Activated CD8-positive, alpha-beta memory T cell treated with anti-CD3 and anti-CD28 coated beads, Interleukin-2, amount 50 U/mL, for 4 hours (primary cell): ENCODE data around the gene IL21R.

Experiments
- DNase-seq: peaks from one replicate; pipeline ENCODE4 v3.0.0-alpha.2; 2020

IL21R gene

GRCh38 chr16:27491894-27492587 lies 90.1 kb downstream of the IL21R start:
- no peak for DNase-seq

- no peak for DNase-seq
Measured at GRCh38 chr16:27492588-27492979, 90.6 kb downstream of the IL21R start.

- no peak for DNase-seq
Measured at GRCh38 chr16:27495191-27495590, 93.2 kb downstream of the IL21R start.

GRCh38 chr16:27498031-27498825 lies 96.3 kb downstream of the IL21R start:
- DNase-seq = no peak

DNA sequence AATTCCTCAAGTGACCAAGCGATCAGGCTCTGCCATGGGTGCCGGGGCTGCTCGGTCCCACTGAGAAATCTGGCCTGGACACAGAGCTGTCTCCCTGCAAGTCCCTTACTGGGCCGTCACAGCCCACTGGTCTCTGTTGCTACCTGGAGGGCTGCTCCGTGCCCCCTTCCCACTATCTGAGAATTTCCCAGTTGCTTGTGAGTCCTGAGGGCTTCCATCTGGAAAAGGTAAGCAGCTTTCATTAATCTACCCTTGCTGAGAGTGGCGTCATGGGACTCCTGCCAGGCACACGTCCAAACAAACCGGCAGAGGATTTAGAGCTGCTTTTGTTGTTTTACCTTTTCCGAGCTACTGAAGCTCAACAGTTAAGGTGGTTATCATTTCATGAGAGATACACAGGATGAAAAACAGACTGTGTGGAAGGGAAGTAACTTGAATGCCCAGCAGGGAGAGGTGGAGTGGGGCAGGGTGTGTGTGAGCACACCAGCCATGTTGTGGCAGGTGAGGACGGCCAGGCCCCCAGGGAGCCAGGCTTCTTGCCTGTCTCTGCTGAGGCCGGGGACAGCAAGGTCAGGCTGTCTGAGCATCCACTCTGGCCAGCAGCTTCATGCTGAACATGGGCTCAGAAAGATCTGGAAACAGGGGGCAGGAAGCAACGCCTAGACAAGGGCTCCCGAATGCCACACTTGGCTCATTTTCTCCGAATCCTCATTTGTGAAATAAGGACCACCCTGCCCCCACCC lies 97.1 kb downstream of the IL21R start:
- no peak for DNase-seq

DNA sequence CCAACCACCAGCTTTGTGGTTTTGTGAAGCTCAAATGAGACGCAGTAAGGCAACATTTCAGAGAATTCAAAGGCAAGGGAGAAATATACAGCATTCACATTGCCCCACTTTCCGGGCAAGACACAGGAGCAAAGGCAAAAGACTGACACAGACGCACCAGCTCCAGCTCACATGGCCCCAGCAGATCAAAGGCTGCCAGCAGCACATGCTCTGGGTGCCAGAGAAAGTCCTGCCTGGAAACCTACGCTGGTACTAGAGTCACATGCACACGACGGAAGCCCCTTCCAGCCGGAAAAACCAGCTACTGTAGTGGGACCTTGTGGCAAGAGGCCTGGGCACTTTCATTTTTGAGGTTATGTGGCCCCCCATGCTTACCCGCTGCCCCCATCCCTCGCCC lies 97.7 kb downstream of the IL21R start:
- no peak for DNase-seq

DNA sequence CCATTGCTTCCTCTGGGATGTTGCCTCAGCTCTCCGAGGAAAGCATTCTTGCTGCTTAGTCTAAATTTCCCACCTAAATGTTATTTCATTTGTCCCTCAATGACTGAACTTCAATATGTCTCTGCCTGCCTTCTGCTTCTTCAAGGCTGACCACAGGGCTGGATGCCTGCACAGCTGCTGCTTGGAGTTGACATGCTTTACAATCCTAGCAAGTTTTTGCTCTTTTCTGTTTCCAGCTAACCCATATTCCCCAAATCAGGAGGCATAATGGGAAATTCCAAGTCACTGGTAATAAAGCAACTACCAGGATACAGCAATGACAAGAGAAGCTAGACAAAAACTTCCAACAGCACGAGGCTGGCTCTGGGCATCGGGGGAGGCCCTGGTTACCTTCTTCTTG lies 98.8 kb downstream of the IL21R start:
- no peak for DNase-seq
